ENCODE measurements around the gene SPDEF.

GRCh38 chr6:34491091-34491430 lies 65.1 kb downstream of the SPDEF start:
- no peak for TF ChIP-seq RFX5 (IDR thresholded peaks at IDR 0.05; ENCODE audit: low read depth, low read length)
- TF ChIP-seq ATF2 (IDR thresholded peaks at IDR 0.05; ENCODE audit: low read length), result no peak
- no peak for TF ChIP-seq ZNF274 (IDR thresholded peaks at IDR 0.05; ENCODE audit: insufficient read depth, insufficient read length)
- TF ChIP-seq DPF2 (IDR thresholded peaks at IDR 0.05), result no peak
- no peak for TF ChIP-seq POLR2A (IDR thresholded peaks at IDR 0.05; ENCODE audit: low read depth, low read length)
- TF ChIP-seq, protein P1, sequence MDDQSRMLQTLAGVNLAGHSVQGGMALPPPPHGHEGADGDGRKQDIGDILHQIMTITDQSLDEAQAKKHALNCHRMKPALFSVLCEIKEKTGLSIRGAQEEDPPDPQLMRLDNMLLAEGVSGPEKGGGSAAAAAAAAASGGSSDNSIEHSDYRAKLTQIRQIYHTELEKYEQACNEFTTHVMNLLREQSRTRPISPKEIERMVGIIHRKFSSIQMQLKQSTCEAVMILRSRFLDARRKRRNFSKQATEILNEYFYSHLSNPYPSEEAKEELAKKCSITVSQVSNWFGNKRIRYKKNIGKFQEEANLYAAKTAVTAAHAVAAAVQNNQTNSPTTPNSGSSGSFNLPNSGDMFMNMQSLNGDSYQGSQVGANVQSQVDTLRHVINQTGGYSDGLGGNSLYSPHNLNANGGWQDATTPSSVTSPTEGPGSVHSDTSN (IDR thresholded peaks at IDR 0.05; ENCODE audit: insufficient replicate concordance, low read depth, low read length), result no peak
- no peak for TF ChIP-seq TARDBP (IDR thresholded peaks at IDR 0.05; ENCODE audit: borderline replicate concordance)
- TF ChIP-seq, protein P2, sequence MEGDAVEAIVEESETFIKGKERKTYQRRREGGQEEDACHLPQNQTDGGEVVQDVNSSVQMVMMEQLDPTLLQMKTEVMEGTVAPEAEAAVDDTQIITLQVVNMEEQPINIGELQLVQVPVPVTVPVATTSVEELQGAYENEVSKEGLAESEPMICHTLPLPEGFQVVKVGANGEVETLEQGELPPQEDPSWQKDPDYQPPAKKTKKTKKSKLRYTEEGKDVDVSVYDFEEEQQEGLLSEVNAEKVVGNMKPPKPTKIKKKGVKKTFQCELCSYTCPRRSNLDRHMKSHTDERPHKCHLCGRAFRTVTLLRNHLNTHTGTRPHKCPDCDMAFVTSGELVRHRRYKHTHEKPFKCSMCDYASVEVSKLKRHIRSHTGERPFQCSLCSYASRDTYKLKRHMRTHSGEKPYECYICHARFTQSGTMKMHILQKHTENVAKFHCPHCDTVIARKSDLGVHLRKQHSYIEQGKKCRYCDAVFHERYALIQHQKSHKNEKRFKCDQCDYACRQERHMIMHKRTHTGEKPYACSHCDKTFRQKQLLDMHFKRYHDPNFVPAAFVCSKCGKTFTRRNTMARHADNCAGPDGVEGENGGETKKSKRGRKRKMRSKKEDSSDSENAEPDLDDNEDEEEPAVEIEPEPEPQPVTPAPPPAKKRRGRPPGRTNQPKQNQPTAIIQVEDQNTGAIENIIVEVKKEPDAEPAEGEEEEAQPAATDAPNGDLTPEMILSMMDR (IDR thresholded peaks at IDR 0.05 in 2 of 3, conservative IDR thresholded peaks at IDR 0.05 in 1 of 3; ENCODE audit: control insufficient read depth in 2 of 3, extremely low read depth in 1 of 3, insufficient read depth in 1 of 3, low read depth in 3 of 3, low read length in 3 of 3), result no peak
- no peak for TF ChIP-seq BRCA1 (IDR thresholded peaks at IDR 0.05; ENCODE audit: low read depth, low read length)

All from GM12878 (cell line).